GM10266 (cell line): ENCODE results near the gene PRDM11.

ENCODE experiments used
- DNase-seq: peaks from one replicate; pipeline ENCODE4 v3.0.0; 2012; ENCODE audit errors: extremely low spot score
- TF ChIP-seq, protein P1 (sequence below): IDR thresholded peaks from 2 replicates; pipeline ENCODE4 v1.5.1; 2012; ENCODE audit warnings: mild to moderate bottlenecking, low read depth; ENCODE audit not compliant: control insufficient read depth, insufficient read depth; ENCODE audit errors: missing control alignments

Gene PRDM11

DNA sequence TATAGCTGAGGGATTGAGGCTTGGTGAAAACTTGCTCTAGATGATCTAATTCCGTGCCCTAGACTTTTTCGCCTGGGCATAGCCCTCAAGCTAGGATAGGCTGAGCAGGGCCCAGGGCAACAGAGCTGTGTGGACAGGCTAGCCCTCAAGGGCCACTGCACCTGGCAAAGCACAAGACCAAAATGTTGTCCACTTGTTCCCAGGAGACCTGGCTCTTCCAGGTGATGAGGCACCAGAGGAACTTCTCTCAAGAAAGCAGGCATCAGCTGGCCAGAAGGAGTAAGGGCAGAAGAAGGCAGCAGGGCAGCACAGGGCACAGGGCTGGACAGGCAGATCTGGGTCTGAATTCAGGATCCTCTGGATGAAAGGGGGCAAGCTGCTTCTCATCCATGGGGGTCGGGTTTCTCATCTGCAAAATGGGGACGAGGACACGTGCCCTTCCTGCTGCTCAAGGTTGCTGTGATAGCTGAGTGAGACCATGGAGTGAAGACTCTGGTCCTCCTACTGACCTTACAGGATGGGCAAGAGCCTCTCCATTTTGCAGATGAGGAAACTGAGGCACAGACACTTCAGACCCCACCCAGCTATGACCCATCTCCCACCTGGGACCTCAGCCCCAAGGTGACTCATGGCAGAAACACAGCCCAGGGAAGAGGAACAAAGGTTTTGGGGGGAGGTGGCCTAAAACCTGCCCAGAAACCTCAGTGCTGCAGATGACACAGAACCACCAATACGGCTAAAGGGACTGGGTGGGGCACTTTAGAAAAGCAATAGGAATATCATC is 42.2 kb upstream of the PRDM11 start:
- TF ChIP-seq, protein P1, sequence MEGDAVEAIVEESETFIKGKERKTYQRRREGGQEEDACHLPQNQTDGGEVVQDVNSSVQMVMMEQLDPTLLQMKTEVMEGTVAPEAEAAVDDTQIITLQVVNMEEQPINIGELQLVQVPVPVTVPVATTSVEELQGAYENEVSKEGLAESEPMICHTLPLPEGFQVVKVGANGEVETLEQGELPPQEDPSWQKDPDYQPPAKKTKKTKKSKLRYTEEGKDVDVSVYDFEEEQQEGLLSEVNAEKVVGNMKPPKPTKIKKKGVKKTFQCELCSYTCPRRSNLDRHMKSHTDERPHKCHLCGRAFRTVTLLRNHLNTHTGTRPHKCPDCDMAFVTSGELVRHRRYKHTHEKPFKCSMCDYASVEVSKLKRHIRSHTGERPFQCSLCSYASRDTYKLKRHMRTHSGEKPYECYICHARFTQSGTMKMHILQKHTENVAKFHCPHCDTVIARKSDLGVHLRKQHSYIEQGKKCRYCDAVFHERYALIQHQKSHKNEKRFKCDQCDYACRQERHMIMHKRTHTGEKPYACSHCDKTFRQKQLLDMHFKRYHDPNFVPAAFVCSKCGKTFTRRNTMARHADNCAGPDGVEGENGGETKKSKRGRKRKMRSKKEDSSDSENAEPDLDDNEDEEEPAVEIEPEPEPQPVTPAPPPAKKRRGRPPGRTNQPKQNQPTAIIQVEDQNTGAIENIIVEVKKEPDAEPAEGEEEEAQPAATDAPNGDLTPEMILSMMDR = no peak
- no peak for DNase-seq

DNA sequence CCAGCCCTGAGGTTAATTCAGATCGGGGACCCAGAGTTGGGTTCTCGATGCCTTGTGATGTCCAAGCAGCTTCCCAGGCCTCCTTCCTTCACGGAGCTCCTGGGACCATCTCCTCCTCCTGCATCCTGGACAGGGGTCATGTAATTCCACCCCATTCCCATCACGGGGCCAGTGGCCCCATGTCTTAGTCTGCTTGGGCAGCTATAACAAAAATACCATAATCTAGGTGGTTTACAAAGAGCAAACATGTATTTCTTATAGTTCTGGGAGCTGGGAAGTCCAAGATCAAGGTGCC is 41.7 kb upstream of the PRDM11 start:
- TF ChIP-seq, protein P1 = no peak
- DNase-seq = no peak

DNA sequence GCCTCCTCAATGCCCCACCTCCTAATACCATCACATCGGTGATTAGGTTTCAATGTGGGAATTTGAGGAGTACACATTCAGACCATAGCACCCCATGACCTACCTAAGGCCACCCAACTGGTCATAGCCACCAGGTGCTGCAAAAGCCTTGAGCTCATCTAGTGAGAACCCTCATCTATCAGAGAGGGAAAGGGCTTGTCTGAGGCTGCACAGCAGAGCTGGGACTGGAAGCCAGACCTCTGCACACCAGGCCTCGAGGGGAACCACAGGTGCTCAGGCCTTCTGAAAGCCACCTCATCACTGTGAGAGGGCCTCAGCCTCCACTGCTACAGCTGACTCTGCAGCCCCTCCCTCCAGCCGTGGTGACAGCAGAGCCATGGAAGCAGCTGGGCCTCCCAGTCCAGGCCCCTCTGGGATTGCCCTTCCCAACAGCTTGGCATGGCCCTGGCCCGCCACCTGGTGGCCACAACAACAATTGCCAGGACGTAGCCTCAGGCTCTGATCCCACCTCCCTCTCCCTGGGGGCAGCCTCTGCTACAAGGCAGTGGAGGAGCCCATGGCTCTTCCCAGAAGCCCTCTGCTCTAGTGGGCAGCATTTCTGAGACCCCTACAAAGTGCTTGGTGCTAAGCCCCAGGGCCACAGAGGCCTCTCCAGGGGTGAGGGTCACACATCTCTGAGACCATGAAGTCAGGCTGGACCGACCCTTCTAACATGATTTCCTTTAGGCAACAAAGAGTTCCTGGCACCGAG is 41.0 kb upstream of the PRDM11 start:
- DNase-seq = peak; percentile 64
- TF ChIP-seq, protein P1 = peak; percentile 84

DNA sequence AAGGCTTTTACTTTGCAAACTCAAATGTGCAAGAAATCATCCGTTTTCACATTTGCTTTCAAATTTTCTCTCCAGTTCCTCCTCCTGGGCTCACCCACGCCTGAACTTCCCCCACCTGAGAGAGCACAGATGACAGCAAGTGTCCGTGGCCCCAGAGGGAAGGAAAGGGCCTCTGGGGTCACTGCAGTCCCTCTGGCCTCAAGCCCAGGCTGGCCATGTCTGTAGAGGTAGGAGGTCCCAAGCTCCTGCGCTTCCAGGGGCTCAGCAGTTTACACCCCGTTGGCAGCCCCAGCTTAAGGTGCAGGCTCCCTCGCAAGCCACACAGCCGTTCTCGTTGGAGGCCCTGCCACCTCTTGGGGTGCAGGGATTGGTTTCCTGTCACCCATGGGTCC is 40.5 kb upstream of the PRDM11 start:
- DNase-seq = no peak
- TF ChIP-seq, protein P1 = no peak

DNA sequence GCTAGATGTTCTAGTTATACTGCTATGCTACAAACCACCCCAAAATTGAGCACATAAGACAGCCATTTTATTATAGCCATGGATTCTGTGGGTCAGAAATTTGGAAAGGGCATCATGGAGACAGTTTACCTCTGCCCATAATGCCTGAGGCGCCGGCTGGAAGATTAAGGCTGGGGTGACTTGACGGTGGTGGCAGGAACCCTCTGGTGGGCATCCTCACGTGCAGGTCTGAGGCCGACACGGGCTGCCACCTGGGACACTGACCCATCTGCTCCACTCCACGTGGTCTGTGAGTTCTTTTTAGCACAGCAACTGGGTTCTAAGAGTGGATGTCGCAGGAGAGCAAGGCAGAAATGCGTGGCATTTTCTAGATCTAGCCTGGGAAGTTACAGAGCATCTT is 40.0 kb upstream of the PRDM11 start:
- DNase-seq = no peak
- TF ChIP-seq, protein P1 = no peak

DNA sequence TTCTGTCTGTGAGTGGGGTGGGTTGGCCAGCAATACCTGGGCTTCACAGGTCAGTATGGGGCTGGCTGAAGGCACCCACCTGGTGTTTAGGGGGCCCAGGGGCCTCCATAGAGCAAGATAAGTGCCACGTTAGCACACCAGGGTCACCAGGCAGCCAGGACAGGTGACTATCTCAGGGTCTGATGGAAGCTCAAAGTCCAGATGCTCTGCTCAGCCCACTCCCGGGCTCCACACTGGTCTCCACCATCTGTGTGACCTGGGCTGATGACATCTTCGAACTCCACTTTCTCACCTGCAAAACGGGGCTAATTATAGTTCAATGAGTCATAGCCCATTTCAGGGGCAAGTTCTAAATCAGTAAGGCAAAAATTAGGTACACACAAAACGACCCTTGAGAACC is 39.4 kb upstream of the PRDM11 start:
- TF ChIP-seq, protein P1 = no peak
- no peak for DNase-seq
